Erythroblast (primary cell): ENCODE results near the gene MRC1.

Experiments
- GATA1 ChIP-seq: IDR thresholded peaks from 2 replicates; pipeline ENCODE4 v1.6.1; 2011; ENCODE audit warnings: low read depth, mild to moderate bottlenecking, control low read depth, low read length, moderate library complexity
- POLR2A ChIP-seq: IDR thresholded peaks from 2 replicates; pipeline ENCODE4 v1.6.1; 2011; ENCODE audit warnings: mild to moderate bottlenecking, low read length

DNA sequence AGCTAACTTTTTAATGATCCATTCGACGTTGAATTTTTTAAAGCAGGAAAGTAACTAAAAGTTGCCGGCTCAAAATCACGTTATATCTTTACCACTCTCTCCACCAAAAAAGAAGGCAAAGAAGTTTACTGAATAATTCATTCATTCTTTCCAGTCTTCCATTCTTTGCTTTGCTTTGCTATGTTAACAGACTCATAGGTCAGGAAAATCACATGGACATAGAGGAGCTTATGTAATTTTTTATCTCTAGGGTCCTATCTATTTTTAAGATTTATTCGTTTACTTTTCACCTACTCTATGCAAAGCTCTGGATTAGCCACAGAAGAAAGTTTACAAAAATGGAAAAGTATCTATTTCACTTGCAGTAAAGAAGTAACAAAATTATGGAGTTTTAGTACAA lies 52.6 kb downstream of the MRC1 start:
- TF ChIP-seq POLR2A: no peak
- no peak for TF ChIP-seq GATA1
